NB4 (cell line): ENCODE results near the gene RASSF5.

ENCODE experiments used
- CTCF ChIP-seq: IDR thresholded peaks from one replicate; pipeline ENCODE4 v1.5.1; 2012; ENCODE audit warnings: low read depth, low read length
- POLR2A ChIP-seq: IDR thresholded peaks from 2 replicates; pipeline ENCODE4 v1.6.1; 2011; ENCODE audit warnings: mild to moderate bottlenecking; ENCODE audit not compliant: insufficient read length; ENCODE audit errors: extremely low read depth

GRCh38 chr1:206593351-206593925 lies 86.1 kb downstream of the RASSF5 start:
- TF ChIP-seq CTCF (no peak), POLR2A (no peak)
